ENCODE measurements around the gene CCDC12.

GRCh38 chr3:46946416-46946815 is 30.1 kb downstream of the CCDC12 start:
- no peak for TF ChIP-seq CTCF (IDR thresholded peaks at IDR 0.05; ENCODE audit: borderline replicate concordance, extremely low read depth, low read length, poor library complexity, severe bottlenecking)
- no peak for TF ChIP-seq EZH2 (IDR thresholded peaks at IDR 0.05; ENCODE audit: borderline replicate concordance, low read depth, low read length, severe bottlenecking)

Measured in DND-41 (cell line).